SH-SY5Y (cell line): ENCODE results near the gene TMEM243.

ENCODE experiments used
- GATA2 ChIP-seq: IDR thresholded peaks from 2 replicates; pipeline ENCODE4 v1.6.1; 2011; ENCODE audit warnings: mild to moderate bottlenecking, low read depth, low read length
- GATA3 ChIP-seq: IDR thresholded peaks from 2 replicates; pipeline ENCODE4 v1.6.1; 2011; ENCODE audit warnings: low read depth, mild to moderate bottlenecking, low read length, moderate library complexity

- TF ChIP-seq GATA2 (no peak), GATA3 (no peak)
Observed at GRCh38 chr7:87213811-87214210, 5.7 kb downstream of the TMEM243 start.
